NOMO-1 (cell line): ENCODE data around the gene KRT9.
"Not testable (repeated sequence)": the region's sequence is repeated elsewhere in the genome, so short reads cannot be mapped to it uniquely, and the experiment has no call there.

ENCODE experiments used
- DNase-seq, 2 experiments: peaks; one replicate each; lab custom pipeline; 2025; ENCODE audit not compliant: unreplicated experiment in 2 of 2; lab: John Stamatoyannopoulos, UW

Gene KRT9

DNA sequence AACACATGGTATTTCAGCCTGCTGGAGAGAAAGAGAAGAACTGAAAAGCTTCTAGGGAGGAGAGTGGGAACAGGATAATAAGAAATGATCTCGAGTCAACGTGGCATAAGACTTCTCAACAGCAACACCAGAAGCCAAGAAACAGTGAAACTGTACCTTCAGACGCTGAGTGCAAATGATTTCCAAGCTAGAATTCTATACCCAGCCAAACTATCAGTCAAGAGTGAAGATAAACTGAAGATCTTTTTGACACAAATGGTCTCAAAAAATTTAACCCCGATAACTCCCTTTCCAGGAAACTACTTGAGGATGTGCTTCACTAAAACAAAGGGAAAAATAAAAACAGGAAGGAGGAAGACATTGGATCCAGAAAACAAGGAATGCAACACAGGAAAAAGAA is 35.1 kb upstream of the KRT9 start:
- not testable (repeated sequence) for DNase-seq

DNA sequence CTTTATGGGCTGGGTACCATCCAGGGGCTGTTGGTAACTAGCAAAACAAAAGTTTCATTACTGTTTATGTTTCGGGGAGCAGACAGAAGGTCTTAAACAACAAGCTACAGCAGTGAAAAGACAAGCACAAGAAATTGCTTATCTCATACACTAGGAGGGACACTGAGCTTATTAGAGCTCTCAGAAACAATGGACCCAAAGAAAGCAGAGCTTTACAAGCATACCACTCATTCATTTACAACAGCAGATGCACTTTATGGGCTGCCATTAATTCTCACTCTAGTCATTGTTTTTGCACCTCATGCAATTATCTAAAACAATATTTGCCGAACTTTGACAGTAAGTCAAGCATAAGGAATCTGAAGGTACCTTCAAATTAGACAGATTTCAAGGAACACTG is 30.7 kb upstream of the KRT9 start:
- no peak for DNase-seq

DNA sequence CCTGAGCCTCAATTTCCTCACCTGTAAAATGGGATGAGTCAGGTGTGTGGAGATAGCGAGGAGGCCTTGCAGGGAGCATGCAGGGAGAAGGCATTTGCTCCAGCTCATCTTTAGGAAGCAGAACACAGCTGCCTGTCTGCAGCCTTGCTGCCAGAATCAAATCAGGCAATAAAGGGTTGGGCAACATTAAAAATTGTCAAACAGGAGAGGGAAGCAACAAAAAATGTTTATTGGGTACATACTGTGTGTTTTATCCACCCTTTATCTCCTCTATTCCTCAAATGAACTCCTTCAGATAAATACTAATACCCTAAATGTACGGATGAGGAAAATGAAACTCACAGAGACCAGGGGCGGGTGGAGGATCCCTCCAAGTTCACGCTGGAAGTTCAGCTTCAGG is 28.5 kb upstream of the KRT9 start:
- DNase-seq, result no peak

DNA sequence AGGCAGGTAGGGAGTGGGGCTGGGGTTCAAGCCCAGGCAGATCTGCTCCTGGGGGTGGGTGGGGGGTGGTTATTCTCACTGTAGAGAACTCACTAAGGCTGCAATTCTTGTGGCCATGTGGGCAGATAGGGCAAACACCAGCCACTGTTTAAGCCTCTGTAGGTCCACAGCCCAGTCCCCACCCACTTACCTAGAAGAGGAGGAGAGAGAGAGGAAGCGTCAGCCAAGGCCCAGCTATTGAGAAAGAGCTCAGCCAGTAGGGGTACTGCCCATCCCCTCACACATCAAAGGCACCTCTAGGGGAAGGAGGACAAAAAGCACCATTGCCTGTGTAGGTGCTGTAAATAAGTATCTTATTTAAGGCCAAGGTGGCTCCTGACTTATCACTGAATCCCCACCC is 27.8 kb upstream of the KRT9 start:
- DNase-seq, result no peak

DNA sequence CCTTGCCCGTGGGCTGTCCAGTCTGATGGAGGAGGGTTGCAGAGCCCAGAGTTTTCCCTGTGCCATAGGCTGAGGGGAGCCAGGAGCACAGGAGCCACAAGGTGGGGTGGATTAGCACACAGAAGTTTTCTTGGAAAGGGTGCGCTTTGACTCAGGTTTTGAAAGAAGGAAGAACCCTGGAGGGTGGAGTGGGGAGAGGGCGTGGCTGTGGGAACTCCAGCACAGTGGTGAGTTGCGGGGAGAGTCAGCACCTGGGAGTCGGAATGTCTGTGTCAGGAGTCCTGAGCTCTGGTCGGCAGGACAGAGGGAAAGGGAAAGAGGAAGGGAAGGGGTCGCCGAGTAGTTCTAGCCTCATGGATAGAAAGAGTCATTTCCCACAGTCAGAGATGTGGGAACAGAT is 23.7 kb upstream of the KRT9 start:
- DNase-seq, result no peak

DNA sequence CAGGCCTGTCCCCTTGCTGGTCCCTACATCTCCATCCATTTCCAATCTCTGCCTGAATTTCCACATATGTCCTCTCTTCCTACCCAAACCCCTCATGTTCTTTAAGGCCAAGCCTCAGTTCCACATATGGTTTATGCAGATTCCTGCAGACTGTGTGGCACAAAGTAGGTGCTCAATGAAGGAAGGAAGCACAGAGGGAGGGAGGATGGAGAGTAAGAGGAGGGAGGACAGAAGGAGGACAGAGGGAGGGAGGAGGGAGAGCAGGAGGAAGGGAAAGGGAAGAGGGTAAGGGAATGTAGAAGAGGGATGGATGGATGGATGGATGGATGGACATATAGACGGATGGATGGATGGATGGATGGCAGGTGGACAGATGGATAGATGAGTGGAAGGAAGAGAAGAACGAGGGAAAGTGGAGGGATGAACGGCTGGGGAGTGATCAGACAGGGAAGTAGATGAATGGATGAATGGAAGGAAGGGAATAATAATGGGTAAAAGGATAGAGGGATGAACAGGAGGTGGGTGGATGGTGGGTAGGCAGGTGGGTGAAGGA is 22.6 kb upstream of the KRT9 start:
- DNase-seq, result no peak

DNA sequence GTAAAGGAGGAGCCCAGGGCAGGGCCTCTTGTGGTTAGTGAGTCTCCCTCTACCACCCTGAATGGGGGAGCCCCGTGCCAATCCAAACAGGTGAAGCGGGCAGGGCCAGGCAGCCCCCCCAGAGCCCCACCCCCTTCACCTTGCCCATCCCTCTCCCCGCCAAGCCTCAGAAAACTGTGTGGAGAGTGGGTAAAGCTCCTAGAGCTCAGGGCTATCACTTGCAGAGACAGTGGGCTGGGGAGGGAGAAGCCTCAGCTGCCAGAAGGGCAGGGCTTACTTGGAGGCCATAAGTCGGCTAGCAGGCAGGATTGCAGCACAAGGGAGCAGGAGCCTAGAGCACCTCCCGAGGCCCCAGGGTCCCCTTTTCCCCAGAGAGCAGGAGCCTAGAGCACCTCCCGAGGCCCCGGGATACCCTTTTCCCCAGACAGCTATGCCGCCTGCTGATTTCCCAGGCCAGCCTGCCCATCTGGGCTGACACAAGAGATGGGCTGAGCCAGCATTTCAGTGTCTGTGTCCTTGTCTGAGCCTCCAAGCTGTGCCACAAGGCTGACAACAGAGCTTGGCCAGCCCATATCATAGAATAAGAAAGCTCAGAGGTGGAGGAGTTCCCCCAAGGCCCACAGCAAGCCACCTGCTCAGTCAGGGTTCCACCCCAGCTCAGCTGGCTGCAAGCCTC is 21.6 kb upstream of the KRT9 start:
- no peak for DNase-seq

DNA sequence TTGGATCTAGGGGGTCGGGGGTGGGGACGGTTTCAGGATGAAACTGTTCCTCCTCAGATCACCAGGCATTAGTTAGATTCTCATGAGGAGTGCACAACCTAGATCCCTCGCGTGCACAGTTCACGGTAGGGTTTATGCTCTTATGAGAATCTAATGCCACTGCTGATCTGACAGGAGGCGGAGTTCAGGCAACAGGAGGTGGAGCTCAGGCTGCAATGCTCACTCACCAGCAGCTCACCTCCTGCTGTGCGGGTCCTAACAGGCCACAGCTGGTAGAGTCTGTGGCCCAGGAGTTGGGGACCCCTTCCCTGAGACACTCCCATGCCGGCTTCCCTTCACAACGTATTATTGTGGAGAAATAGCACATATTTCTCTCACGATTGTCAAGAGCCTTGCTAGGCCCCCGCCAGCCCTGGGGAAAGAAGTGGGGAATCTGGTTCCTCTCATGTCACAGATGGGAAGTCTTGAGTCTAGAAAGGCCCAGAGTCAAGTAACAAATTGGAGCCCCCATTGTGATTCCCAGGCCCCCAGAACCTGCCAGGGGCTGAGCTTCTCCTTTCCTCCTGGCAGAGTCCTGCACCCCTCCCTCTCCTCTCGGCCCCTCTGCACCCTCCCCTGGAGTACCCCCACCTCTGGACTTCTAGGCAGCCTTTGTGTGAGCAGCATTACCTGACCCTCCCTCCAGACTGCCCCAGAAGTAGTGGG is 20.9 kb upstream of the KRT9 start:
- DNase-seq, result no peak

DNA sequence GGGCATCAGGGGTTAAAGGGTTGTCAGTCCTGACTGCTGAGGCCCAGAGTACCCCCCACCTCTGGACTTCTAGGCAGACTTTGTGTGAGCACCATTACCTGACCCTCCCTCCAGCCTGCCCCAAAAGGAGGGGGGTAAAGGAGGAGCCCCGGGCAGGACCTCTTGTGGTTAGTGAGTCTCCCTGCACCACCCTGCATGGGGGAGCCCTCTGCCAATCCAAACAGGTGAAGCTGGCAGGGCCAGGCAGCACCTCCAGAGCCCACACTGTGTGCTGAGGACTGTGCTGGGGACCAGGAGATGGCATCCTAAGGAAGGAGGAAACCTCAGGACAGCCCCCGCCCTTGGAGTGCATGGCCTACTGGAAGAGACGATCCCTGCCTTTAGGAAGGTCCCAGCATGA is 17.4 kb upstream of the KRT9 start:
- DNase-seq, result no peak

DNA sequence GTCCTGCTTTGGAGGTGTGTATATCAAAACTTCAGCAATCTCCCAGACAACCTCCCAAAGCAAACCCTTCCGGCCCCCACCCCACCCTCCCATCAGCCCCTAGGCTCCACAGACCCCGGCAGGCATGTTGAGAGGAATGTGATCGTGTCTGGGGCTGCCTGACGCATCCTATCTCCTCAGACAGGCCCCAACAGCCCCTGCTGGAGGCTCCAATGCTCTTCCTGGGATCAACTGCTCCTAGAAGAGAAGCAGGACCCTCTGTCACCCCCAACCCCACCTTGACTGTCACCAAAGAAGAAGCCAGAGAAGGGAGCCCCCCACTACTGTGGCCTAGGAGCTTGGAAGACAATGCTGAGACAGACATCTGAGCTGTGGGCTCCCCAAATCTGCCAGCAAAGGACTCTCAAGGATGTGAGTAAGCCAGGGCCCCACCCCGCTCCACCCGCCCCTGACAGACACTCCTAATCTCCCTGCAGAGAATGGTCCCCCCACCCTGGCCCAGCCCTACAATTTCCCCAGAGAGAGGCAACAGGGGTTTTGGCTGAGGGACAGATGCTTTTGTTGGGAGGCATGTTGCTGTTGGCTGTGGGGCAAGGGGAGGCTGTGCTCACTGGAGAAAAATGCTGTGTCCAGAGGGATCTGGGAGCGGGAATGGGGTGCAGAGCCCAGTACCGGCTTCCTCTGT is 16.4 kb upstream of the KRT9 start:
- no peak for DNase-seq

DNA sequence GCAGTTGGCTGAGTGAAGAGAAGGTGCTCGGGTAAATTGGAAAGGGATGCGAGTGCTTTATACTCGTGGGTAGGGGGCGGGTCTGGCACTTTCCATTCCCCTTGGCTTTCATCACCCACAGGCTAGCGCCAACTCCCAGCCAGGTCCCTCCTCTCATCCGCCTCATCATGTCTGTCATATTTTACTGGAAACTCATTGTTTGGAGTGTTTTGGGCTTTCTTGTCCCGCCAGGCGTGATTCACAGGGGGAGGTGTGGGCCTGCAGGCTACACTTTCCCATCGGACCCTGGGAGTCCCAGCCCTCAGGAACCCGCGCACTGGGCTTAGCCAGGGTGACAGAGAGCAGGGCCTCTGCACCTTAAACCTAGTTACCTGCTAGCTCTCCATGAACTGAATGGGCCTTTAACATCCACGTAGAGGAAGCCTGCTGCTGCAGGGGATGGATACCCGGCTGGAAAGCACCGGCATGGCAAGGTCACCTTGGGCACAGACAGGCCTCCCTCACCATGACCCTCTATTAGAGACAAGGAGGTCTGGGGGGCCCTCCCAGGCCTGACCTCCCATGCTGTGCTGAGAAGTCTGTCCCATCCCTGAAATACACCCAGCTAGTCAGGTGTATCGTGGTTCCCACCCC is 15.1 kb upstream of the KRT9 start, which contains the start of gene KRT14:
KRT14 (minus strand) TSS at position 33 of the 633 bp plus-strand sequence. CDS start 61 bp downstream, outside the sequence.
- DNase-seq, result no peak

DNA sequence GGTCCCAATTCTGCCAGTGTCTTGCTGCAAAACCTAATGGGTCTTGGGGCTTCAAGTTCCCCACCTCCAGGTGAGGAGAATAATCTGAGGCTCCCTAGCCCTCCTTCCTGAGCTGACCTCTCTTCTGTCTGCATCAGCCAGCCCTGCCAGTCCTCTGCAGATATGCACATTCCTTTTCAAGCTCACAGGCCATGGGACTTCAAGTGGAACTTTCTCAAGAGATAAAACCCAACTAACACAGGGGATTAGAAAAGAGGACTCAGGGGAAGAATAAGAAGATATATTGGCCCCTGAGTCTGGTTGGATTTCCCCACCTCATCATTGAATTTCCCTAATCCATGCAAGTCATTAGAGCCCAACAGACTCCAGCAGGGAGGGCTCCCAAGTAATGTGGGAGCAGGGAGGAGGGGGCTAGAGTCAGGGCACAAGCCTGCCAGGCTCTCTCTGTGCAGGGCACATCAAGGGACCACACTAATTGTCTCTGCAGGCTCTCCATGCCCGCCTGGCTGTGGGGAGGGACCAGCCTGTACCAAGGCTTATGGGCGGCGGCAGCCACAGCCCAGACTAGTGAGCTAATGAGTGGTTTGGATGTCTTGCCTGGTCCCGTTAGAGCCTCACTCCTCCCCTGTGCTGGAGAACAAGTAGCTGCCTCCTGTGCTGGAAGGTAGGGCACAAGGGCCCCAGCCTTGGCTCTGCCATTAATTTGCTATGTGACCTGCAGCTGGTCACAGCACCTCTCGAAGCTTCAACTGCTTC is 13.6 kb upstream of the KRT9 start:
- DNase-seq, result no peak

DNA sequence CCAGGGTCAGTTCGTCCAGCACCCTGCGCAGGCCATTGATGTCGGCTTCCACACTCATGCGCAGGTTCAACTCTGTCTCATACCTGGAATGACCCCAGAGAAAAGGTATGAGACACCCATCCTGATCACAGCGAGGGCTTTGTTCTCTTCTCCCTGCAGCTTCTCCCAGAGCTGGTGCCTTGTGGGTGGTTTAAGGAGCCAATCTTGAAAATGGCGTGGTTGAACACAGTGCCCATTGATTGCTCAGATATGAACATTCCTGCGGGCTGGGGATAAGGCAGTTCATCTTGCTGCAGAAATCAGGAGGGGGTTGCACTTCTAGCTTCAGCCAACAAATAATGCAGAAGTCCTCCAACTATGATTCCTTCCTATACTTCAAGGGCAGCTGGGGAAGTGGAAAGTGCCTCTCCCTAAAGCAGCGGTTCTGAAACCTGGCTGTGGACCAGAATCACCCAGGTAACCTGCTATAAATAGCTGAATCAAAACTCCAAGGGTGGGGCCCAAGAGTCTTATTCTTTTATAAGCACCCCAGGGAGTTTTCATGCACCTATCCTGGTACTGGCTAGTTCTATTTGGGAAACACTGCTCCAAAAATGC is 12.6 kb upstream of the KRT9 start:
- DNase-seq, result not testable (repeated sequence)

DNA sequence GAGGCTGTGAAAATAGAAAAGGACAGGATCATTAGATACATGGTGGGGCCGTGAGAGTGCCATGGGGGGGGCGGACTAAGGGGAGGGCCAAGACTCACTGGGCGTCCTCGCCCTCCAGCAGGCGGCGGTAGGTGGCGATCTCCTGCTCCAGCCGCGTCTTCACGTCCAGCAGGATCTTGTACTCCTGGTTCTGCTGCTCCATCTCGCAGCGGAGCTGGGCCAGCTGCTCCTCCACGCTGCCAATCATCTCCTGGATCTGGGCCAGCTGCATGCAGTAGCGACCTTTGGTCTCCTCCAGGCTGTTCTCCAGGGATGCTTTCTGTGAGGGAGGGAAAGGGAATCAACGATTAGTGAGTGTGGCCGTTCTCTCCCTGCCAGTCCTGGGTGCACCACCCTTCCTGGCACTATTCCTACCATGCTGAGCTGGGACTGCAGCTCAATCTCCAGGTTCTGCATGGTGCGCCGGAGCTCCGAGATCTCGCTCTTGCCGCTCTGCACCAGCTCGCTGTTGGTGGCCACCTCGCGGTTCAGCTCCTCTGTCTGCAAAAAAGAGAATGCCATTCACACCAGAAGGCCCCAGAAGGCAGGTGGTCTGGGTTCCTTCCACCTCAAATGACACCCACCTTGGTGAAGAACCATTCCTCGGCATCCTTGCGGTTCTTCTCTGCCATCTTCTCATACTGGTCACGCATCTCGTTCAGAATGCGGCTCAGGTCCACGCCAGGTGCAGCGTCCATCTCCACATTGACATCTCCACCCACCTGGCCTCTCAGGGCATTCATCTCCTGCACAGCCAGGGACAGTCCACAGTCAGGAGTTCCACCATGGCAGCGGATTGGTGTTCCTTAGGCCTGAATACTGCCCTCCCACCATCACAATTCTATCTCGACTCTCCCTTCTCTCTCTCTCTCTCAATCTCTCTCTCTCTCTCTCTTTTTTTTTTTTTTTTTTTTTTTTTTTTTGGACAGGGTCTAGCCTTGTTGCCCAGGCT is 11.6 kb upstream of the KRT9 start:
- DNase-seq, result no peak

DNA sequence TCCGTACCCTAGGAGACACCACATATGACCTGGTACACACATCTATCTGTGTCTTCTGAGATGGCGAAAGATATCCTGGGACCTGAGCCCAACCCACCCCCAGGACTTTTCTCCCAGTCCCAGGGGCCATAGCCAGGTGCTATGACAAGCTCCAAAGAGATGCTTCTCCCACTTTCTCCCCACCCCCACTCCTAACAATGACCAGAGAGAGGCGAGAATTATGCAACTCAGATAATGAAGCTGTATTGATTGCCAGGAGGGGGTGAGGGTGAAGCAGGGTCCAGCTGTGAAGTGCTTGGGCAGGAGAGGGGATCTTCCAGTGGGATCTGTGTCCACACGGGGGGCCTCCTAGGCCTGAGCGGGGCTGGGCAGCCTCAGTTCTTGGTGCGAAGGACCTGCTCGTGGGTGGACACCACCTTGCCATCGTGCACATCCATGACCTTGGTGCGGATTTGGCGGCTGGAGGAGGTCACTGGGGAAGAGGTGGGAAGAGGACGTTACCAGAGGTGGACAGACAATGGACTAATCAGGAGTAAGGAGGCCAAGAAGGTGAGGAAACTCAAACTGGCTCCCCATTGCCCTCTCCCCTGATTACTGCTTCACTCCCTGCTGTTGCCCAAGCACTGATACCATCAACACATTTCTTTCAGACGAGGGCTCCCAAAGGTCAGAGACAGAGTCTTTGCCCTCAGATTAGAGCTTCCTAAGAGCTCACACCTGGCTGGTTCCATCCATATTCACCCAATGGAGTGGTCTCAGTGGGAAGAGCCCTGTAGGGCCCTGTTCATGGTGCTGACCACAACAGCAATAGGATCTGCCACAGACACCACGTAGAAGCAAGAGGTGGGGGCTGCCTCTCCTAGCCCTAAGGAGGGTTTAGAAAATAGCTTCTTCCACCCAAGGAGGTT is 10.5 kb upstream of the KRT9 start:
- DNase-seq, result not testable (repeated sequence)

DNA sequence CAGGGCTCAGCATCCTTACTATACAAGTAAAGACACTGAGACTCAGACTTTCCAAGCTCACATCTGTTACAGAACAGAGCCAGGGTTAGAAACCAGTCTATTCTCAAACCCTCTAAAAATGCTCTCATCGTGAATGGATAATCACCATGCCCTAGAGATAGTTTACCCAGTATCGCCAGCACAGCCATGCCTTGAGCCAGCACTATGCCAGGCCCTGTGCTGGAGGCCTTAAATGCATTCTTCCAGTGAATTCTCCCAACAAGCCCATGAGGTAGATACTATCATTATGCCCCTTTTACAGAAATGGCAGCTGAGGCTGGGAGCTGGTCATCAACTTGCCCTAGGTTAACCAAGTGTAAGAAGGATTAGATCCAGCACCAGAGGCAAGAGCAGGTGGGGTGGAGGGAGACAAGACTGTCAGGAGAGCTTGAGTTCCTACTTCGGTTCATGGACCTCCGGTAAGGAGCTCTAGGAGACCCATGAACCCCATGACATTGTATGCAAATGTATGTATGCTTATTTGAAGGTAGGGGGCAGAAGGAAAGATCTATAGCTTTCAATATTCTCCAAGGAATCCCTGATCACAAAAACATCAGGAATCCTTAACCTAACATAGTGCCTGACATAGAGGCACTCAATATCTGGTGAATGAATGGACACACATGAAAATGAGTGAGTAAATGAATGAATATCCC is 9.7 kb upstream of the KRT9 start:
- no peak for DNase-seq

DNA sequence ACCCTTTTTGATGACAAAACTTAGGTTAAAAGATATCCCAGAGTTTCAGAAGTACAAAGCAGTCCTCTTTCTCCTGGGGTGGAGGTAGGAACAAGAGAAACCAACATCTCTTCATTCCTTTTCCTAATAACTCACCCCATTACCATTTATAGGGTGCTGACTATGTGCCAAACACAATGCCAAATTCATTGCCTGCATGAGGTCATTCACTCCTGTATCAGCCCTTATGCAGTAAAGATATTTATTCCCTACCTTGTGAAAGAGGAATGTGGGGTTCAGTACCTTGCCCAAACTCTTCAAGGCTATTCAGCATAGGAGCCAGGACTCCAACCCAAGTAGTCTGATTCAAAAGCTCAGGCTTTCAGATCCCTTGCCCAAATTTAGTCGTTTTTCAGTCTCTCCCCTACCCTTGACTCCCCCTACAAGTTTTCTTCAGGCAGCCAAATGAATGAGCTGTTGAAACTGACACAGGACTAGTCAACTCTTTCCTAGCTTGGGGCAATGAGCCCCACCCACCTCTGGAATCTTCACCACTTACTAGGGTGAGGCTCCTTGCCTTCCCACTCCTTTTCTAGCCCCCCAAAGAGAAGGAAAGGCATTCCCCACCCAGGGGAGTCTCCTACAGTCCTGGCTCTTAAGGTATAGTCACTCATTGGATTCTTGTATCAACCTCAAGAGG is 9.0 kb upstream of the KRT9 start:
- DNase-seq, result no peak
